ENCODE measurements around the gene IFI27. TPM values are rescaled to one million over a fixed set of nuclear protein-coding genes. Genes with fewer than 3 reads are reported as not detected.
A peak's percentile ranks its signal among the peaks of the same experiment; 100 is the strongest.

The IFI27 gene
- polyA plus RNA-seq, 4 donors = 9.3 to 1,277 (median 545) TPM

DNA sequence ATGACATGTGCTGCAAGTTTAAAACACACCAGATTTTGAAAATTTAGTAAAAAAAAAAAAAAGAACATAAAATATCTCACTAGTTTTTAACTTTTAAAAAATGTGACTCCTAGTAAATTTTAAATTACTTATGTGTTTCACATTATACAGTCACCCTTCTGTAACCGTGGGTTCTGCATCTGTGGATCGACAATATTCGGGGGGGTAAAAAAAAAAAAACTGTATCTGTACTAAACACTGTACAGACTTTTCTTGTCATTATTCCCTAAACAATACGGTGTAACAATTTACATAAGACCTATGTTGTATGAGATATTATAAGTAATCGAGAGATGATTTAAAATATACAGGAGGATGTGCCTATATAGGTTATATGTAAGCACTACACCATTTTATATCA lies 32.7 kb upstream of the IFI27 start:
- Histone ChIP-seq H3K9me3 (ENCODE audit: control insufficient read depth in 2 of 2, insufficient read depth in 1 of 2, low read depth in 1 of 2, low read length in 1 of 2) (peaks cover 0 to 7% of the 10 kb centered on the region in 2 donors), H3K27ac (ENCODE audit: low read depth in 1 of 3, low read length in 2 of 3) (no peak overlapping the region), H3K4me1 (ENCODE audit: control insufficient read depth in 3 of 3, insufficient read depth in 2 of 3, low read depth in 1 of 3, low read length in 2 of 3) (peaks cover 13 to 25% (median 13%) of the 10 kb centered on the region in 3 donors), H3K36me3 (ENCODE audit: control insufficient read depth in 3 of 3, insufficient read depth in 2 of 3, low read depth in 1 of 3, low read length in 3 of 3) (peaks cover 2 to 9% (median 6%) of the 10 kb centered on the region in 3 donors), H3K27me3 (ENCODE audit: control insufficient read depth in 3 of 3, insufficient read depth in 3 of 3, low read length in 3 of 3) (no peaks in the 10 kb centered on the region), H3K4me3 (ENCODE audit: low read depth in 1 of 3, low read length in 3 of 3) (peak overlapping the region in 1 of 3 donors; percentile 13)
- DNase-seq (no peak), FAIRE-seq (no peak)
- WGBS, 3 donors = 71 to 82% (median 81%) methylated on average over 5 of the region's 5 CpGs

DNA sequence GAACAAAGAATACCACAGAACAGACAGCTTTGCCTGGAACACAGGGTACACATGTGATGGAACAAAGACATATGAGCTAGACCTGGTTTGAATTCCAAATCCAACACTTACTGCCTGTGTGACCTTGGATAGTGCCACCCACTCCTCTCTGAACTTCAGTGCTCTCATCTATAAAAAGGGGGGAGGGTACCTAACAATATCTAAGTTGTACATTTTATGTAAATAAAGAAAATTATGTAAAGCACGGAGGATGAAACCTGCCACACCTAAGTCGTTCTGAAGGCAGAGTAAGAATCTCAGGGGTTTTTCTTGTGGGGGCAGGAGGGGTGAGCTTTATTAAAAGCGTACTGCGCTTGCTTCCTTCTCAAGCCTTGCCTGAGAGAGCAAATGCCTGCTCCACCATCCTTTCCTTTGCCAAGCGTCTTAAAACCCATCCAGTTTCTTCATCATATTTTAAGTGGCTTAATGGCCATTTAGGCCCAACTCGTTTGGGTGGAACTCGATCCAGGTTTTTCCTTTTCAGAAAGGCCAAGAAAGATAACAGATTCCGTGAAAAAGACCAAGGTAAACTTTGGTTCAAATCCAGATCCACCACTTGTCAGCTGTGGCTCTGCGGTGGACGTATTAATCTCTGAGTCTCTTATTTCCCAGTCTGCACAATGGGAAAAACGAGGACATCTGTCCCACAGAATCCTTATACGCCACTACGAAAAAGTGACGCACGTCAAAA lies 30.5 kb upstream of the IFI27 start:
- H3K27me3 ChIP-seq (ENCODE audit: control insufficient read depth in 3 of 3, insufficient read depth in 3 of 3, low read length in 3 of 3) = no peaks in the 10 kb centered on the region
- peaks cover 0 to 3% of the 10 kb centered on the region in 2 donors for H3K9me3 ChIP-seq (ENCODE audit: control insufficient read depth in 2 of 2, insufficient read depth in 1 of 2, low read depth in 1 of 2, low read length in 1 of 2)
- H3K27ac ChIP-seq (ENCODE audit: low read depth in 1 of 3, low read length in 2 of 3) = peak overlapping the region; percentile 82 to 96 (median 91)
- peaks cover 2 to 7% (median 6%) of the 10 kb centered on the region in 3 donors for H3K36me3 ChIP-seq (ENCODE audit: control insufficient read depth in 3 of 3, insufficient read depth in 2 of 3, low read depth in 1 of 3, low read length in 3 of 3)
- FAIRE-seq (no peak), DNase-seq (peak in 1 of 2 donors; percentile 54)
- 2 to 5% (median 4%) methylated on average over 15 of the region's 15 CpGs for WGBS, 3 donors
- H3K4me1 ChIP-seq (ENCODE audit: control insufficient read depth in 3 of 3, insufficient read depth in 2 of 3, low read depth in 1 of 3, low read length in 2 of 3) = peaks cover 13 to 25% (median 17%) of the 10 kb centered on the region in 3 donors
- H3K4me3 ChIP-seq (ENCODE audit: low read depth in 1 of 3, low read length in 3 of 3) = peak overlapping the region; percentile 86 to 97 (median 93)

DNA sequence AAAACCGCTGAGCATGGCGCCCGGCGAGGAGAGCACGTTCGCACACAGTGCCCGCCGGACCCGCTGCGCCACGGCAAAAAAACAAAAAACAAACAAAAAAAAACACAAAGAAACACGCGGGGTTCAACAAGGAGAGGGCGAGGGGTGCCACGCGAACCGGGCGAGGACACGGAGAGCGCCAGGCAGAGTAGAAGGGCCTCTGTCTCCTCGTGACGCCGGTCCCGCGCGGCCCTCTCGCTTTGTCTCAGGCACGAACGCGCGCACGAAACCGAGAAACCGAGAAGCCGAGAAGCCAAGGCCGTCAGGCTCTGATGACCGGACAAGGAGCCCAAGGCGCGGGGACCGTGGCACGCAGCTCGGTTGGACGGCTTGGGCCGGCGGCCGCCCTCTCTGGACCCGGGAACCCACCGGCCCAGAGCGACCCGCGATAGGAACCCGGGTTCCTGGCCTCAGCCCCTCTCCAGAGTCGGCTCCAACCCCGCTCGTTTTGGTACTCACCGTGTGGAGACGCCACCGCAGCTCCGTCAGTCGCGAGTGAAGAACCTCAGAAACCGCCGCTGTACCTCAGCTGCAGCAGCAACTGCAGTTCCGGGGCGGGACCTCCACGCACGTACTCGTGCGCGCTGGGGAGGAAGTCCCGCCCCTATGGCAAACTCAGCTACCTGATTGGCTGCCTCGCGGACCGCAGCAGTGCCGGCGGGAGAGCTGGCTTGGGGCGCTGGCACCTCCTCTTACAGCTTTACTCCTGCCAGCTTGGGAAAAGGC lies 29.7 kb upstream of the IFI27 start, which contains the start of the genes DDX24 and IFI27L1:
Gene DDX24 (minus strand): TSS at position 582 of the 765 bp plus-strand sequence. CDS start 1,460 bp downstream, outside the sequence.
Gene IFI27L1 (plus strand): TSS at position 690 of the 765 bp plus-strand sequence. CDS start 15,628 bp downstream, outside the sequence.
- 0 to 1% (median 1%) methylated on average over 67 to 77 of the region's 77 CpGs for WGBS, 3 donors
- H3K27me3 ChIP-seq (ENCODE audit: control insufficient read depth in 3 of 3, insufficient read depth in 3 of 3, low read length in 3 of 3) = no peaks in the 10 kb centered on the region
- FAIRE-seq (no peak), DNase-seq (peak; percentile 95 to 98)
- peaks cover 13 to 25% (median 17%) of the 10 kb centered on the region in 3 donors for H3K4me1 ChIP-seq (ENCODE audit: control insufficient read depth in 3 of 3, insufficient read depth in 2 of 3, low read depth in 1 of 3, low read length in 2 of 3)
- H3K36me3 ChIP-seq (ENCODE audit: control insufficient read depth in 3 of 3, insufficient read depth in 2 of 3, low read depth in 1 of 3, low read length in 3 of 3) = peaks cover 2 to 7% (median 6%) of the 10 kb centered on the region in 3 donors
- H3K27ac ChIP-seq (ENCODE audit: low read depth in 1 of 3, low read length in 2 of 3) = peak within 1 kb of the TSS; percentile 82 to 96 (median 91)
- H3K4me3 ChIP-seq (ENCODE audit: low read depth in 1 of 3, low read length in 3 of 3) = peak within 1 kb of the TSS; percentile 86 to 97 (median 93)
- H3K9me3 ChIP-seq (ENCODE audit: control insufficient read depth in 2 of 2, insufficient read depth in 1 of 2, low read depth in 1 of 2, low read length in 1 of 2) = peaks cover 0 to 3% of the 10 kb centered on the region in 2 donors

DNA sequence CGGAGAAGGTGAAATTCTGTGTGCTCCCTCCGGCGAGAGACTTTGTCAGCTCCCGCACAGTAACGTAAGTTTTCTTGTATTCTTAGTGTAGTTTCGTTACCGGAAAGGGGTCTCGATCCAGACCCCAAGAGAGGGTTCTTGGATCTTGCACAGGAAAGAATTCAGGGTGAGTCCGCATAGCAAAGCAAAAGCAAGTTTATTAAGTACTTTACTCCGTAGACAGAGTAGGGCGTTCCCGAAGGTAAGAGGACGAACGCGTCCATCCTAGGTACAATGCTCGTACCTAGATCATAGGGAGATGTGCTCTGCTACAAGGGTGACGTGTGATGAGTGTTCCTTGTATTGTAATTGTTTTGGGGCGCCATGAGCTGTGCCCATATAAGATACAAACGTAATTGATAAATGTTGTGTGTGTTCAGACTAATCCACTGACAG lies 29.1 kb upstream of the IFI27 start:
- FAIRE-seq (no peak), DNase-seq (peak in 1 of 2 donors; percentile 75)
- Histone ChIP-seq H3K27me3 (ENCODE audit: control insufficient read depth in 3 of 3, insufficient read depth in 3 of 3, low read length in 3 of 3) (no peaks in the 10 kb centered on the region), H3K36me3 (ENCODE audit: control insufficient read depth in 3 of 3, insufficient read depth in 2 of 3, low read depth in 1 of 3, low read length in 3 of 3) (peaks cover 2 to 7% (median 6%) of the 10 kb centered on the region in 3 donors), H3K9me3 (ENCODE audit: control insufficient read depth in 2 of 2, insufficient read depth in 1 of 2, low read depth in 1 of 2, low read length in 1 of 2) (peaks cover 0 to 3% of the 10 kb centered on the region in 2 donors), H3K27ac (ENCODE audit: low read depth in 1 of 3, low read length in 2 of 3) (peak overlapping the region; percentile 28 to 96 (median 91)), H3K4me1 (ENCODE audit: control insufficient read depth in 3 of 3, insufficient read depth in 2 of 3, low read depth in 1 of 3, low read length in 2 of 3) (peaks cover 13 to 25% (median 17%) of the 10 kb centered on the region in 3 donors), H3K4me3 (ENCODE audit: low read depth in 1 of 3, low read length in 3 of 3) (peak overlapping the region; percentile 56 to 93 (median 86))
- WGBS, 3 donors = 0 to 1% (median 1%) methylated on average over 19 of the region's 19 CpGs

DNA sequence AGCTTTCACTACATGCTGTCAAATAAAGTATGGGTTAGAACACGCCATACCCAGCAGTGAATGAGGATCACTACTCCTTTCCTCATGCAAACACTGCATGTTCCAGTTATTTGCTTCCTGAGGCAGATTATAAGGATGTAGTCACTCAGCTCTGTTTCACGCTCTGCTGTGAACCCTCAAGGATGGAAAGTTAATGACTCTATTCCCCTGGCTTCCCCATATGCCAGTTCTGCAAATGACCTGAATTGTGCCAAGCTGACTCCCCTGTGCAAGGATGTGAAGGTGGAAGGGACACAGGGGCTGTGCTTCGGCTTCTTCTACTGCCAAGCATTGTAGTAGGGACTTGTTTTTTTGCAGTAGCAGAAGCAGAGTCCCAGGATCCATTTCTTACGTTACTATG lies 22.6 kb upstream of the IFI27 start:
- Histone ChIP-seq H3K4me3 (ENCODE audit: low read depth in 1 of 3, low read length in 3 of 3) (no peak overlapping the region), H3K36me3 (ENCODE audit: control insufficient read depth in 3 of 3, insufficient read depth in 2 of 3, low read depth in 1 of 3, low read length in 3 of 3) (peaks cover 0 to 2% (median 0%) of the 10 kb centered on the region in 3 donors), H3K4me1 (ENCODE audit: control insufficient read depth in 3 of 3, insufficient read depth in 2 of 3, low read depth in 1 of 3, low read length in 2 of 3) (peaks cover 0 to 4% (median 0%) of the 10 kb centered on the region in 3 donors), H3K27ac (ENCODE audit: low read depth in 1 of 3, low read length in 2 of 3) (no peak overlapping the region), H3K27me3 (ENCODE audit: control insufficient read depth in 3 of 3, insufficient read depth in 3 of 3, low read length in 3 of 3) (no peaks in the 10 kb centered on the region), H3K9me3 (ENCODE audit: control insufficient read depth in 2 of 2, insufficient read depth in 1 of 2, low read depth in 1 of 2, low read length in 1 of 2) (peaks cover 0 to 3% of the 10 kb centered on the region in 2 donors)
- WGBS, 3 donors = 70 to 98% (median 75%) methylated on average over 4 of the region's 4 CpGs
- FAIRE-seq (no peak), DNase-seq (no peak)

DNA sequence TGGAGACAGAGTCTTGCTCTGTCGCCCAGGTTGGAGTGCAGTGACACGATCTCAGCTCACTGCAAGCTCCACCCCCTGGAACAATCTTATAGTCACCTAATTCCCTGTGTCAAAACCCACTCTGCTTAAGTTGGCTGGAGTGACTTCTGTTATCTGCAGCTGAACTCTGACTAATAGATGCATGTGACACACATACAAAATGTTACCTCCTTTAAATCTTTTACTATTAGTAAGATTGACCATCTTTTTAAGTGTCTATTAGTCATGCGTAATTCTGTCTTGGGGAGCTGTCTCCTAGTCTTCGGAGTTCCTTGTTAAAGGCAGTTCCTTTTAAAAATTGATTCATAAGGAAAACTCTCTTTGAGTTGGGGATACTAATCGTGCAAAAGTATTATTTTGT lies 22.0 kb upstream of the IFI27 start:
- Histone ChIP-seq H3K4me3 (ENCODE audit: low read depth in 1 of 3, low read length in 3 of 3) (no peak overlapping the region), H3K27ac (ENCODE audit: low read depth in 1 of 3, low read length in 2 of 3) (no peak overlapping the region), H3K4me1 (ENCODE audit: control insufficient read depth in 3 of 3, insufficient read depth in 2 of 3, low read depth in 1 of 3, low read length in 2 of 3) (peaks cover 0 to 4% (median 0%) of the 10 kb centered on the region in 3 donors), H3K9me3 (ENCODE audit: control insufficient read depth in 2 of 2, insufficient read depth in 1 of 2, low read depth in 1 of 2, low read length in 1 of 2) (peaks cover 0 to 3% of the 10 kb centered on the region in 2 donors), H3K36me3 (ENCODE audit: control insufficient read depth in 3 of 3, insufficient read depth in 2 of 3, low read depth in 1 of 3, low read length in 3 of 3) (peaks cover 0 to 2% (median 0%) of the 10 kb centered on the region in 3 donors), H3K27me3 (ENCODE audit: control insufficient read depth in 3 of 3, insufficient read depth in 3 of 3, low read length in 3 of 3) (no peaks in the 10 kb centered on the region)
- FAIRE-seq (no peak), DNase-seq (no peak)
- 85 to 94% (median 92%) methylated on average over 5 of the region's 5 CpGs for WGBS, 3 donors

DNA sequence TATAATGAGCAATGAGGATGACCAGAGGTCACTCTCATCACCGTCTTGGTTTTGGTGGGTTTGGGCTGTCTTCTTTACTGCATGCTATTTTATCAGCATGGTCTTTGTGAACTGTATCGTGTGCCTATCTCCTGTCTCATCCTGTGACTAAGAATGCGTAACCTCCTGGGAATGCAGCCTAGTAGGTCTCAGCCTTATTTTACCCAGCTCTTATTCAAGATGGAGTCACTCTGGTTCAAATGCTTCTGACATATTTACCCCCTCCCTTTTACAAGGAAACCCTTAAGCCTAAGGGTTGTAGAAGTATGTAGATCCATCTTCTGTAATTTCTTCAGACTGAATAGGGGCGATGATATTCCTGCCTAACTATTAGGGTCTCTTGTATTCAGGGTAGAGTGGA lies 21.1 kb upstream of the IFI27 start:
- no peak for FAIRE-seq
- Histone ChIP-seq H3K27me3 (ENCODE audit: control insufficient read depth in 3 of 3, insufficient read depth in 3 of 3, low read length in 3 of 3) (no peaks in the 10 kb centered on the region), H3K36me3 (ENCODE audit: control insufficient read depth in 3 of 3, insufficient read depth in 2 of 3, low read depth in 1 of 3, low read length in 3 of 3) (peaks cover 0 to 2% (median 0%) of the 10 kb centered on the region in 3 donors), H3K4me3 (ENCODE audit: low read depth in 1 of 3, low read length in 3 of 3) (no peak overlapping the region), H3K9me3 (ENCODE audit: control insufficient read depth in 2 of 2, insufficient read depth in 1 of 2, low read depth in 1 of 2, low read length in 1 of 2) (peaks cover 0 to 3% of the 10 kb centered on the region in 2 donors), H3K27ac (ENCODE audit: low read depth in 1 of 3, low read length in 2 of 3) (no peak overlapping the region), H3K4me1 (ENCODE audit: control insufficient read depth in 3 of 3, insufficient read depth in 2 of 3, low read depth in 1 of 3, low read length in 2 of 3) (no peaks in the 10 kb centered on the region)
- WGBS, 3 donors = 95 to 96% (median 95%) methylated on average over 4 of the region's 4 CpGs
- DNase-seq = no peak

DNA sequence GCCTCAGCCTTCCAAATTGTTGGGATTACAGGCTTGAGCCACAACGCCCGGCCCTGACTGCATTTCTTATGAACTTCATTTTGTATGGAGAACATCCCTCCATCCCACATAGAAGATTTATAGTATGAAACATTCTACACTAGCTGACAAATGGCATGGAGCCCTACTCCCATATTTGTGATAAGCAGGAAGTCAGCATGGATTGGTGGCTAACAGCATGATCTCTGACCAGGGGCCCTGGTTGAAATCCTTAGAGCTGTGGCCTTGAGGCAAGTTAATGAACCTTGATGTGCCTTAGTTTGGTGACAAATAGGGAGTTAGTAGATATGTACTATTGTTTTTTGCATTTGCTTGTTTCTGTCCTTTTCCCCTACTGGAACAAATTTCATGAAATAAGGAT lies 17.1 kb upstream of the IFI27 start:
- Histone ChIP-seq H3K27ac (ENCODE audit: low read depth in 1 of 3, low read length in 2 of 3) (no peak overlapping the region), H3K27me3 (ENCODE audit: control insufficient read depth in 3 of 3, insufficient read depth in 3 of 3, low read length in 3 of 3) (no peaks in the 10 kb centered on the region), H3K9me3 (ENCODE audit: control insufficient read depth in 2 of 2, insufficient read depth in 1 of 2, low read depth in 1 of 2, low read length in 1 of 2) (no peaks in the 10 kb centered on the region), H3K36me3 (ENCODE audit: control insufficient read depth in 3 of 3, insufficient read depth in 2 of 3, low read depth in 1 of 3, low read length in 3 of 3) (peaks cover 0 to 11% (median 0%) of the 10 kb centered on the region in 3 donors), H3K4me3 (ENCODE audit: low read depth in 1 of 3, low read length in 3 of 3) (no peak overlapping the region), H3K4me1 (ENCODE audit: control insufficient read depth in 3 of 3, insufficient read depth in 2 of 3, low read depth in 1 of 3, low read length in 2 of 3) (no peaks in the 10 kb centered on the region)
- no peak for DNase-seq
- 95 to 100% (median 99%) methylated on average over 2 of the region's 2 CpGs for WGBS, 3 donors
- FAIRE-seq = no peak

Data from small intestine (tissue), 7 donors.